ENCODE measurements around the gene CD80.

DNA sequence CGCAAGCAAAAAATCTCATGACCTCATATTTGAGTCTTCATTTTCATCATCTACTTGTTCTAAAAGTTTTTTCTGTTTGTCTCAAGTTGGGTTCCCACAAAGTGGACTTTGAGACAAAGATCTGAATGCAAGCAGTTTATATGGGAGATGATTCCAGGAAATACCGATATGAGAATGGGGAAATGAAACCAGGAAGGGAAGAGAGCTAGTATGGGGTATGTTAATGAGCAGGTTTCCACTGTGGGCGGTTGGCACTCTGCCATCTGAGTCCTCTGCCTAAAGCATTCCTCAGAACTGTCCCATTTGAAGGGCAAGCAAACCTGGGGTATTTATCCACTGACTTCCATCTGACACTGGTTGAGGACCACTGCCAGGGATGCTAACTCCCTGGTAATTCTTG lies 28.7 kb upstream of the CD80 start:
- TF ChIP-seq ZNF274 (IDR thresholded peaks at IDR 0.05; ENCODE audit: low read depth, low read length), result no peak
- no peak for TF ChIP-seq YY1 (IDR thresholded peaks at IDR 0.05; ENCODE audit: insufficient read depth, insufficient read length)
- TF ChIP-seq SUZ12 (IDR thresholded peaks at IDR 0.05; ENCODE audit: extremely low read depth, insufficient read depth, insufficient read length), result no peak

Data from NT2/D1 (cell line).